GM15510 (cell line): ENCODE results near the gene NADSYN1.

Experiments
- POLR2A ChIP-seq: IDR thresholded peaks from 3 replicates; pipeline ENCODE4 v1.6.1; 2011; ENCODE audit warnings: borderline replicate concordance; ENCODE audit not compliant: insufficient read length; ENCODE audit errors: extremely low read depth

NADSYN1 gene

GRCh38 chr11:71456294-71456693 is 3.3 kb downstream of the NADSYN1 start:
- TF ChIP-seq POLR2A, result no peak

DNA sequence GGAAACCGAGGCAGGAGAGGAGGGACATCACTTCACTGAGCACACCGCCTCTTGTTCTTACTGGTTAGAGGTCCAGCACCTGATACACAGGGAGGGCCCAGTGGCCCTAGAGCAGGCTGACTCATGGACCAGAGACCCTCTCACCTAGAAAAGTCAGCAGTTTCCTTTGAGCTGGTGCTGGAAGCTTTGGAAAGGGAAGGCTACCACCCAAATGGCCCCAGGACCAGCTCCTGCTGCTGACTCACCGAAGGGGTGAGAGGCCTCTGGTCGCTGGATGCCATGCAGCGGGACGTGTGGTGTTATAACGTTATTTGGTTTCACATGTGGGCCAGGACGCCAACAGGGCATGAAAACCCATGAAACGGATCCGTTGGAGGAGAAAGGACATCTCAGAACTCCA is 3.8 kb downstream of the NADSYN1 start:
- no peak for TF ChIP-seq POLR2A

GRCh38 chr11:71458146-71459070 is 5.4 kb downstream of the NADSYN1 start:
- no peak for TF ChIP-seq POLR2A

- TF ChIP-seq POLR2A, result no peak
Observed at GRCh38 chr11:71459076-71459766, 6.2 kb downstream of the NADSYN1 start.

- TF ChIP-seq POLR2A, result no peak
Observed at GRCh38 chr11:71459767-71460320, 6.8 kb downstream of the NADSYN1 start.

DNA sequence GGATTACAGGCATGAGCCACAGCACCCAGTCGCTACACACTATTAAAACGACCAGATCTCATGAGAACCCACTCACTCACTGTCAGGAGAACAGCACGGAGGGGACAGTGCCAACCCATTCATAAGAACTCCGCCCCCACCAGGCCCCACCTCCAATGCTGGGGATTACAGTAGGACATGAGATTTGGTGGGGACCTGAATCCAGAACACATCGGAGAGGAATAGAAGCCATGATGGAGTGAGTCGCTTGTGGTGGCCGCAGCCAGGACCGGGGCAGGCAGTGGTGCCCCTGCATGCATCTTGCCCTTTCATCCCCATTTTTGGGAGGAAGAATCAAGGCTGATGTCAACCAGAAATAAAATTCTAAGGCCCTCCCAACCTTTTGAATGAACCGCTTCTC is 8.7 kb downstream of the NADSYN1 start:
- TF ChIP-seq POLR2A, result no peak

DNA sequence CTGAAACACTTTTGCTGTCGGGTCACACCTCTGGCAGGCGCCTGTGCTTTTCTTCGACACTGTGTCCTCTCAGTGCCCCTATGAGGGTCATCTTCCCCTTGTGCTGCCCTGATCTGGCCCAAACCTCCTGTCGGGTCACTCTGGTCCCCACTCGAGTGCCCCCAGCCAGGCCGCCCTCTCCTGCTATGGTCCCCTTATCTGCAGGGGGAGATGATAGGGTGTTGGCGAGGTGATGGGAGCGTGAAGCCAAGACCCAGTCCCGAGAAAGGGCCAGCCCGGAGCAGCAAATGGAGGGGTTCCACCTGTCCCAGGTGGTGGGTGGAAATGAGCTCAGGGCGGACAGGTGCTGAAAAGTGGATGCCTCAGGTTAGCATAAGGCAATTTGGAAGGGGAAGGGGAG is 9.7 kb downstream of the NADSYN1 start:
- TF ChIP-seq POLR2A, result no peak

- TF ChIP-seq POLR2A, result no peak
Observed at GRCh38 chr11:71463331-71464211, 10.6 kb downstream of the NADSYN1 start.

DNA sequence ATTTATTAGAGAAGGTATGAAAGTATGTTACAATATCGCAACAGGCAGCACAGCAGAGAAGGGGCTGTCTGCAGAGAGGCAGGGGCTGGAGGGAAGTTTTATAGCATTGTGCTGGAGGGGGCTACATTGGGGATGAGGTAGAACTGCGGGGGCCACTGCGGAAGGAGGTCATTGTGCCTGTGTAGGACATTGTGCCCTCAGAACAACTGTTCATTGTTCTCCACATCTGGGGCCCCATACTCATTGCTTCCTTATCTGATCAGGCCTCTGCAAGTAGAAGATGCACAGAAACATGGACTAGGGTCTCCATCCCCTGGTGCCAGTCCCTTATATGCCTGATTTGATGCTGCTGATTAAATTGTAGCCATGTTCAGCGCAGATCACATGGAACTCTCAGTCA is 12.1 kb downstream of the NADSYN1 start:
- no peak for TF ChIP-seq POLR2A

DNA sequence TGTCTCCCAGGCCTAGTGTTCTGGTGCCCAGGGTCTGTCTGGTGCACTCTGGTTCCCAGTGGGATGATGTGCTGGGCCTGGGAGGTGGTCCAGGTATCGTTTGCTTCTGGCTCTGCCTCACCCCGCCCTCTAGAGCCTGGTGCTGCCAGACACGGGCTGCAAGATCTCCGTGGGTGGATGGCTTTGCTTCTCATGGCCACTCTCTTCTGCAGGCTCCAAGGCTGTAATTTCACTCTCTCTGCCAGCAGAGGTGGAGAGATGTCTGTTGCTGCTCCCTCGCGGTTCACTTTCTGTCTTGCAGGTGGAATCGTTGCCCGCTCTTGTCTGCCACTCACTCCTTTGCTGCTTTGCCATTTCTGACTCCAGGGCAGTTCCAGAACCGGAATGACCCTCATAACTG is 13.4 kb downstream of the NADSYN1 start:
- TF ChIP-seq POLR2A, result no peak

DNA sequence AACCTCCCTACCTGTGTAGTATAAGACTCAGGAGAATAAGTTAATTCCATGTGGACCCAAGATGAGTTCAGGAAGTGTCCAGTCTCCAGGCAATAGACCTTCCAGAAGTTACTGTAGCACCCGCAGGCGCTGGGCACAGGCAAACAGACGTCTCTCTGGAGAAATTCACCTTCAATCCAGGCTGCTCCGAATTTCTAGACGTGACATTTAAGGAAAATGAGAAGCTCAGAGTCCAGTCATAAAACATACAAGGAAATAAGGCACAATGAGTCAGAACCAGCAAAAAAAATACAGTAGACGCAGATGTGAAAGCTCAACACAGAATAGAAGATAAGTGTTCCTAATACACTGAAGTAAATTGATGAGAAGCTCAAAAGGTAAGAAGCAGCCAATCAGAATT is 14.2 kb downstream of the NADSYN1 start:
- TF ChIP-seq POLR2A, result no peak

- no peak for TF ChIP-seq POLR2A
Observed at GRCh38 chr11:71470946-71471345, 17.9 kb downstream of the NADSYN1 start.

DNA sequence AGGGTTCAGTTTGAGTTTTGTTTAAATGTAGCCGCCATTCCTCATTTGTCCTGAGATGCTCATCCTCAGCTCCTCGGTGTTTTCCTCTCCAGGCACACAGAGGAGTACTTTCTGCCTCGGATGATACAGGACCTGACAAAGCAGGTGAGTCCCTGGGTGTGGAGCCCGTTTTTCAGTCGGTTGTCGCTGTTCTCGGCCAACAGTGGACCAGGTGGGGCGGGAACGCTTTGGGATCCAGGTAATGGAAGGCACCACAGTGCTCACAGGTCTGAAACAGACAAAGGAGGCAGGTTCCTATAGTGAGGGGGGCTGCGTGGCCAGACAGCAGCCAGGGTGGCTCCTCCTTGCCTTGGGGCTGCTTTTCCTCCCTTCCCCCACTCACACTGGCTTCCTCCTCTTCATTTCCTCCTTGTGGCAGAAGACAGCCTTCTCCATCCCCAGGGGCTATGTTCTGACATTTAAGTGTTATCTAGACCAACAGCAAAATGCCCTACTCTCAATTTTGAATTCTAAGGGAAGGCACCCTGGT is 19.4 kb downstream of the NADSYN1 start:
- no peak for TF ChIP-seq POLR2A
